BLaER1 (cell line): ENCODE measurements around the gene OPN1SW.

Experiments
- H3K27ac ChIP-seq: shearing (Covaris generic); formaldehyde crosslinking; 2 replicates; pipeline ENCODE4 v1.8.1; 2022
- H3K27me3 ChIP-seq: shearing (Covaris generic); formaldehyde crosslinking; 2 replicates; pipeline ENCODE4 v1.8.1; 2022
- H3K36me3 ChIP-seq: shearing (Covaris generic); formaldehyde crosslinking; 2 replicates; pipeline ENCODE4 v1.8.1; 2022
- H3K4me1 ChIP-seq: shearing (Covaris generic); formaldehyde crosslinking; 2 replicates; pipeline ENCODE4 v1.8.1; 2022
- H3K4me2 ChIP-seq: shearing (Covaris generic); formaldehyde crosslinking; 2 replicates; pipeline ENCODE4 v1.8.1; 2022
- H3K4me3 ChIP-seq: shearing (Covaris generic); formaldehyde crosslinking; 2 replicates; pipeline ENCODE4 v1.8.1; 2022
- H3K9ac ChIP-seq: shearing (Covaris generic); formaldehyde crosslinking; 2 replicates; pipeline ENCODE4 v1.8.1; 2022
- H3K9me3 ChIP-seq: shearing (Covaris generic); formaldehyde crosslinking; 2 replicates; pipeline ENCODE4 v1.8.1; 2022
- H4K20me1 ChIP-seq: shearing (Covaris generic); formaldehyde crosslinking; 2 replicates; pipeline ENCODE4 v1.8.1; 2022
- Cebpa-rat ChIP-seq: shearing (Covaris generic); IDR thresholded peaks from 2 replicates; pipeline ENCODE4 v1.8.1; 2022

Gene OPN1SW

GRCh38 chr7:128767475-128768110 is 8.0 kb downstream of the OPN1SW start:
- H3K9ac ChIP-seq, result no peak overlapping the region
- H3K36me3 ChIP-seq, result peaks cover 94% of the 10 kb centered on the region
- H3K27me3 ChIP-seq, result no peaks in the 10 kb centered on the region
- no peak overlapping the region for H3K4me3 ChIP-seq
- H3K9me3 ChIP-seq, result no peaks in the 10 kb centered on the region
- H4K20me1 ChIP-seq, result no peaks in the 10 kb centered on the region
- no peak for TF ChIP-seq Cebpa-rat
- H3K4me1 ChIP-seq, result peaks cover 24% of the 10 kb centered on the region
- H3K4me2 ChIP-seq, result no peak overlapping the region
- no peak overlapping the region for H3K27ac ChIP-seq

DNA sequence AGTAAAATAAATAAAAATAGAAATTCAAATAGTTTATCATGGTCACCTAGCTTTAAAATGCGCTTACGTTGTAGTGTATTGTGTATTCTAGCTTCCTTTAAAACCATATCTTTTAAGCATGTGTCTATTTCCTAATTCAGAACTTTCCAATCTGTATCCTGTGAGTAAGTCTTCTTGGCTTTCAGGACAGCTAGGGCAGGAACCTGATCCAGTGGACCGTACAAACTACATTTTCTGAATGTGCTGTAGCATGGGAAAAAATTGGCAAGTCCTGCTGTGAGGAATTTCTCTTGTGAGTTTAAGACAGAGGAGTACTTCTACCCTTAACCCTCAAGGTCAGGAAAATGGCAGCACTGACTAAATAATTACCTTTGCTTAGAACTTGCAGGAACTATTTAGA is 12.1 kb downstream of the OPN1SW start:
- no peak for TF ChIP-seq Cebpa-rat
- Histone ChIP-seq H4K20me1 (no peaks in the 10 kb centered on the region), H3K27me3 (no peaks in the 10 kb centered on the region), H3K4me3 (no peak overlapping the region), H3K9me3 (no peaks in the 10 kb centered on the region), H3K4me2 (no peak overlapping the region), H3K27ac (no peak overlapping the region), H3K36me3 (peaks cover 95% of the 10 kb centered on the region), H3K4me1 (no peaks in the 10 kb centered on the region), H3K9ac (no peak overlapping the region)

GRCh38 chr7:128759242-128759641 is 16.4 kb downstream of the OPN1SW start:
- no peak overlapping the region for H3K27ac ChIP-seq
- H3K9me3 ChIP-seq, result no peaks in the 10 kb centered on the region
- H3K4me3 ChIP-seq, result no peak overlapping the region
- no peaks in the 10 kb centered on the region for H3K4me1 ChIP-seq
- no peaks in the 10 kb centered on the region for H3K27me3 ChIP-seq
- H4K20me1 ChIP-seq, result peaks cover 6% of the 10 kb centered on the region; the same call in 1 of the 2 replicates
- peaks cover 98% of the 10 kb centered on the region for H3K36me3 ChIP-seq
- TF ChIP-seq Cebpa-rat, result no peak
- no peak overlapping the region for H3K9ac ChIP-seq
- no peak overlapping the region for H3K4me2 ChIP-seq

- H3K4me3 ChIP-seq, result no peak overlapping the region
These were observed 17.0 kb downstream of the OPN1SW start for GRCh38 chr7:128758553-128758952.

DNA sequence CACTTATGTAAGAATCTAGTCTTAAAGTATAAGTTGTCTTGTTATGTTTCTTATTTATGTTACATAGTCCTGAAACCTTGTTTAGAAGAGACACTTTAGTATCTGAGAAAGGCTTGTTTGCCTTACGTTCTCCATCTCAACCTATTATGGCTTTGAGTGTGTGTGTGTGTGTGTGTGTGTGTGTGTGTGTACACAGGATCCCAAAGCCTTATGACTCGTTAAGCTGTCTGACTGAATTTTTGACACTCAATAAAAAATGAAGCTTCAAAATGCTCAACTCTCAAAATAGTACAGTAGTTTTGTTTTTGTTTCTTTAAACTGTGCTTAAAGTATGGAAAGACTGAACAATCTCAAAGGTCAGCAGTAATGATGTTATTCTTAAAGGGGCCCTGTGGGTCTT is 18.4 kb downstream of the OPN1SW start:
- Histone ChIP-seq H3K9ac (no peak overlapping the region), H3K4me2 (no peak overlapping the region), H3K9me3 (no peaks in the 10 kb centered on the region), H3K4me1 (no peaks in the 10 kb centered on the region), H3K27me3 (no peaks in the 10 kb centered on the region), H3K27ac (no peak overlapping the region), H3K4me3 (no peak overlapping the region), H4K20me1 (peaks cover 6% of the 10 kb centered on the region; the same call in 1 of the 2 replicates), H3K36me3 (peaks cover 96% of the 10 kb centered on the region)
- no peak for TF ChIP-seq Cebpa-rat

More at GRCh38 chr7:128758553-128758952, 17.0 kb downstream of the OPN1SW start:
- Histone ChIP-seq H3K27ac (no peak overlapping the region), H3K27me3 (no peaks in the 10 kb centered on the region), H3K9ac (no peak overlapping the region), H4K20me1 (peaks cover 6% of the 10 kb centered on the region; the same call in 1 of the 2 replicates), H3K4me2 (no peak overlapping the region), H3K4me1 (no peaks in the 10 kb centered on the region), H3K9me3 (no peaks in the 10 kb centered on the region), H3K36me3 (peaks cover 97% of the 10 kb centered on the region)
- no peak for TF ChIP-seq Cebpa-rat

DNA sequence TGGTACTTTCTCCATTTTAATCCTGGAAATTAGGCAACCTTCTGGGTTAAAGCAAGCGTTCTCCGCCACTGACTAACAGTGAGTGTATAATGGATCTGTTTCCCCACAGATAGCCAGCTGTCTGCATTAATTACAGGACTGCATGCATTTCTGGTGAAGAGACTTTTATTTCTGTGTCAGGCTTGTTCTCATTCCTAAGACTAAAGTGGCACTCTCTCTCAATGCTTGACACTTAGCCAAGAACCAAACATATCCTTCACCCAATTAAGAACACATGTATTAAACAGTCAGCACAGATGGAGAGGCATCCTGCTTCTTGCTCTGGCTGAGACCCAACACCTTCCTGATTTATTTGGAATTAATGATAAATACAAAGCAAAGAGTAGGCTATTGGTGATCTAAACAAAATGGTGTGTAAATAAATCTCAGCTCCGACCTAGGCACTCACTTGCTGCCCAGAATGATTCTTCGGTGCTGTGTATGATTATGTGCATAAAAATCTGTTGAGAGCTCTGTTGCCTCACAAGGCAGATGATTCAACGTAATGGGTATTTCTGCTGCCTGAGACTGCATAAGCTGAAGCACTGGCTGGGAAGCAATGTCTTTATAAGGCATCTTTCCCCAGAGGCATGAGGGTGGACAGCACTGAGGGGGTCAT is 19.6 kb downstream of the OPN1SW start:
- Histone ChIP-seq H4K20me1 (peaks cover 6% of the 10 kb centered on the region; the same call in 1 of the 2 replicates), H3K27me3 (no peaks in the 10 kb centered on the region), H3K4me2 (no peak overlapping the region), H3K4me1 (no peaks in the 10 kb centered on the region), H3K36me3 (peaks cover 96% of the 10 kb centered on the region), H3K9ac (no peak overlapping the region), H3K4me3 (no peak overlapping the region), H3K27ac (no peak overlapping the region), H3K9me3 (no peaks in the 10 kb centered on the region)
- no peak for TF ChIP-seq Cebpa-rat

- Histone ChIP-seq H3K27ac (no peak overlapping the region), H3K4me2 (no peak overlapping the region), H3K4me1 (no peaks in the 10 kb centered on the region), H3K27me3 (no peaks in the 10 kb centered on the region), H3K36me3 (peaks cover 95% of the 10 kb centered on the region), H3K9me3 (no peaks in the 10 kb centered on the region), H4K20me1 (peaks cover 6% of the 10 kb centered on the region; the same call in 1 of the 2 replicates), H3K4me3 (no peak overlapping the region), H3K9ac (no peak overlapping the region)
- no peak for TF ChIP-seq Cebpa-rat
These were observed 20.3 kb downstream of the OPN1SW start for GRCh38 chr7:128755075-128755818.

DNA sequence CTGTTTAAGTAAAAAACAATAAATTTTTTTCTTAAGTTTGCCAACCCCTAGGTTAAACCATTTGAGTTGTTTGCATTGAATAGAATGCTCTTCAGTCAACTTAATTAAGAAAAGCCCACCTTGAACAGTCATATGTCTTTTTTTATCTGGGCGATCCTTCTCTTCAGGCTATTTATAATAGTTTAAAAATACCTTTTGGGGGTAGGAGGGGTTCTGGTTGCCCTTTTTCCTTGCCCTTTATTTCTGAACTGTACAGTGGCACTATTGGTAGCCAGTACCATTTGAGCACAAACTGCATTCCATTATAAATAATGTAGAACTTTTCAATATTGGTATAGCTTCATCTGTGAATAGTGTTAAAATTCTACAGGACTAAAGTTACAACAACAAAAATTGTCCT is 23.3 kb downstream of the OPN1SW start:
- no peak overlapping the region for H3K27ac ChIP-seq
- H3K36me3 ChIP-seq, result peaks cover 95% of the 10 kb centered on the region
- peaks cover 16% of the 10 kb centered on the region for H4K20me1 ChIP-seq
- no peaks in the 10 kb centered on the region for H3K4me1 ChIP-seq
- no peak for TF ChIP-seq Cebpa-rat
- no peak overlapping the region for H3K4me2 ChIP-seq
- H3K27me3 ChIP-seq, result no peaks in the 10 kb centered on the region
- no peaks in the 10 kb centered on the region for H3K9me3 ChIP-seq
- H3K9ac ChIP-seq, result no peak overlapping the region
- no peak overlapping the region for H3K4me3 ChIP-seq

- H3K4me3 ChIP-seq, result no peak overlapping the region
- H3K4me2 ChIP-seq, result no peak overlapping the region
- H3K27ac ChIP-seq, result no peak overlapping the region
- peaks cover 78% of the 10 kb centered on the region for H3K36me3 ChIP-seq
- no peaks in the 10 kb centered on the region for H3K9me3 ChIP-seq
- no peak overlapping the region for H3K9ac ChIP-seq
- no peaks in the 10 kb centered on the region for H3K27me3 ChIP-seq
- H3K4me1 ChIP-seq, result no peaks in the 10 kb centered on the region
- no peak for TF ChIP-seq Cebpa-rat
- peaks cover 57% of the 10 kb centered on the region for H4K20me1 ChIP-seq
These were observed 28.1 kb downstream of the OPN1SW start for GRCh38 chr7:128747327-128748079.
